Hindlimb muscle (tissue), 1 donor: ENCODE results near the gene CGREF1. TPM values are rescaled to one million over a fixed set of nuclear protein-coding genes. Genes with fewer than 3 reads are reported as not detected.

Experiments
- polyA plus RNA-seq: library from polyadenylated mRNA; unstranded; fragments of 120-200 nt; gene quantifications from one replicate; pipeline ENCODE4 v1.2.1, GENCODE V29; 2013; ENCODE audit not compliant: insufficient read length

Gene CGREF1
- polyA plus RNA-seq, 1 donor = 0.75 TPM

Other genes starting within 250 kb of the CGREF1 start
- 41.2 TPM for gene MAPRE3, start 148.5 kb downstream of the CGREF1 start, polyA plus RNA-seq
- 57.7 TPM for gene TMEM214, start 86.2 kb downstream of the CGREF1 start, polyA plus RNA-seq
- gene AGBL5, start 67.5 kb downstream of the CGREF1 start, polyA plus RNA-seq = 18.8 TPM
- 202 TPM for gene OST4, start 47.5 kb downstream of the CGREF1 start, polyA plus RNA-seq
- gene EMILIN1, start 40.5 kb downstream of the CGREF1 start, polyA plus RNA-seq = 66.7 TPM
- gene KHK, start 32.4 kb downstream of the CGREF1 start, polyA plus RNA-seq = 1.5 TPM
- 0.18 TPM for gene ABHD1, start 4.7 kb upstream of the CGREF1 start, polyA plus RNA-seq
- 35.1 TPM for gene PREB, start 15.5 kb upstream of the CGREF1 start, polyA plus RNA-seq
- not detected for gene PRR30, start 20.3 kb upstream of the CGREF1 start, polyA plus RNA-seq
- 0.17 TPM for gene TCF23, start 29.9 kb upstream of the CGREF1 start, polyA plus RNA-seq
- 83.7 TPM for gene ATRAID, start 92.9 kb upstream of the CGREF1 start, polyA plus RNA-seq
- 18.6 TPM for gene SLC5A6, start 93.1 kb upstream of the CGREF1 start, polyA plus RNA-seq
- 28.0 TPM for gene CAD, start 98.2 kb upstream of the CGREF1 start, polyA plus RNA-seq
- gene SLC30A3, start 143.9 kb upstream of the CGREF1 start, polyA plus RNA-seq = 2.8 TPM
- gene DNAJC5G, start 156.3 kb upstream of the CGREF1 start, polyA plus RNA-seq = 0.34 TPM
- 128 TPM for gene TRIM54, start 163.3 kb upstream of the CGREF1 start, polyA plus RNA-seq
- 2.5 TPM for gene UCN, start 189.3 kb upstream of the CGREF1 start, polyA plus RNA-seq
- 46.8 TPM for gene MPV17, start 204.0 kb upstream of the CGREF1 start, polyA plus RNA-seq
- 32.5 TPM for gene GTF3C2, start 237.6 kb upstream of the CGREF1 start, polyA plus RNA-seq